ENCODE results near the gene MCF2L.

DNA sequence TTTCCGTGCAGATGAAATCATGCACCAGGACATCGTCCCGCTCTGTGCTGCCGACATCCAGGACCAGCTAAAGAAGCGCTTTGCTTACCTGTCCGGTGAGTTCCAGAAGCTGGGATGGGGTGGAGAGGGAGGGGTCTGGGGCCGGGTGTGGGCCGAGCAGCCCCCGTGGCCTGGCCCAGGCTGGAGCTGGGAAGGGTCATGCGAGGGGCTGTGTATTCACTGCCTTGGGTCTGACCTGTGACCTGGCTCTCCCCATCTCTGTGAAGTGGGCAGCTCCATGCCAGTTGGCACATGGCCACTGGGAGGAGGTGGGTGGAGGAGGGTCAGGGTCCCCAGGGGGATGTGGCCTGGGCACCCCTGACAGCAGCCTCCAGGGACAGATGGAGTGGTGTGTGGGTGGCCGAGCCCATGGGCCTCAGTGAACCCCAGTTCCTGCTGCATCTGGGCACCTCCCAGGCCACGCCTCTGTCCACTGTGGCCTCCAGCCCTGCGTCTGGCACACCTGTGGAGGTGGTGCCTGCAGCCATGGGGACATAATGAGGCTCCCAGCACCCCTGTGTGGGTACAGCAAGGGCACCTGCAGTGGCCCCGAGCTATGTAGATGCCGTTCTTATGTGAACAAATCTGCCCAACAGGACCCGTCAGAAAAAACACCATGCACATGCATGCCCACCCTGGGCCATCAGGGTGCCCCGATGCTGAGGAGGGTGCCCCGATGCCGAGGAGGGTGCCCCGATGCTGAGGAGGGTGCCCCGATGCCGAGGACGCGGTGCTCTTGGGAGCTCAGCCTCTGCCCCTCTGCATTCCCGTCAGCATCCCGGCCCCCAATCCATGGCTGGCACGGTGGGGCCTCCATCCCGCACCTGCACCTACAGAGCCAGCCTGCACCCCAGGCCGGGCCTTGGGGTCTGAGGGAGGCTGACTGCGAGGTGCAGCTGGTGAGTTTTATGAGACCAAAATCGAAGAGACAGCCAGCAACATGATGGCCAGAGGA lies 46.0 kb downstream of the MCF2L start:
- no peak for TF ChIP-seq POLR2A (IDR thresholded peaks at IDR 0.05)
- no peak for TF ChIP-seq CTCF (IDR thresholded peaks at IDR 0.05)
